Activated CD4-positive, alpha-beta T cell treated with anti-CD3 and anti-CD28 coated beads, Interleukin-2, amount 50 U/mL, for 48 hours (primary cell): ENCODE data around the gene OPCML.

ENCODE experiments used
- DNase-seq, 2 experiments: peaks; one replicate each; pipeline ENCODE4 v3.0.0-alpha.2; 2020

OPCML gene

DNA sequence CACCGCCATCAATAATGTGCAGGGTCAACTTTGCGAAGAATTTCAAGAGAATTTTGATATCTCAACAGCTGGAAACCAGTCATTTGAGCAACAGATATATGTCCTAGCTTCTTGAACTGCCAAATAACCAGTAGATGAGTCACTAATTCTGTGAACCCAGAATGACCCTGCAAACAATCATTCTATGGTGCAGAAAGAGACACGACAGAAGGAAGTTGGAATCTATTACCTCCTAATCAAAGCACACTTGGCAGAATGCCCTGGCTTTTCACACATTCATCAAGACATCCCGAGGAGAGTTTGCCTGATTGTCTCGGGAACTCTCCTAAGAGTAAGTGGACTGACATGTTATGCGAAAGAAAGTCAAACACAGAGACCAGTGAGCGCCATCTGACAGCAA, 621.1 kb downstream of the OPCML start:
- no peak for DNase-seq

DNA sequence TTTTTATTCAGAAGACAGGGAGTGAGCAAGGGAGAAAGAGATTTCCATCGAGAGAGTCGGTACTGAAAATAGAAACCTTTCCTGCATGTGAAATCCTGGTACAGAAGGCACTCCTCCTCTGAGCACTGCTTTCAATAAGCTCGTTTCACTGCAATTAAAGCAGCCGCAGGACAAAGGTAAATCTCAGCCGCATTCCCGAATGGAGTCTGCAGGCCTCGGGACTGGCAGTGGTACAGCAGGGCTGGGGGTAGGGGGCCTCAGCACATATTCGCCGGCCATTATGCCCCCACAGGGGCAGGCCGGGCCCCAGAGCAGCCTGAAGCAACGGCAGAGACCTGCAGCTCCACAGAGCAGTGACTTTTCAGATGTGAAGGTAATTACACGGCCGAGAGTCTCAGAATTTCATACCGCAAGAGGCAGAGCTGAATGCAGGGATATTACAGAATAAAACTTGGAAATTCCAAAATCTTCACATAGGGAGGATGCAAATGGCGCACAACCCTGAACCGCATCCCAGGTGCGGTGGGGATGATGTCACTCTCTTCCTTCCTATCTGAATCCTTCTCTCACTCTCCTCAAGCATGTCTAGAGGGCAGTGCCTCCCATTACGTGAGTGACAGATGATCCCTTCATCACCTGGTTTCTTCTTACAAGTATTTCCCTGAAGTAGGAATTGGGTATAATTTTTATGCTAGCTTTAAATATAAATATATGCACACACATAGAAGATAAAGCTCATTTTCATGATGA, 622.1 kb downstream of the OPCML start:
- DNase-seq: no peak

DNA sequence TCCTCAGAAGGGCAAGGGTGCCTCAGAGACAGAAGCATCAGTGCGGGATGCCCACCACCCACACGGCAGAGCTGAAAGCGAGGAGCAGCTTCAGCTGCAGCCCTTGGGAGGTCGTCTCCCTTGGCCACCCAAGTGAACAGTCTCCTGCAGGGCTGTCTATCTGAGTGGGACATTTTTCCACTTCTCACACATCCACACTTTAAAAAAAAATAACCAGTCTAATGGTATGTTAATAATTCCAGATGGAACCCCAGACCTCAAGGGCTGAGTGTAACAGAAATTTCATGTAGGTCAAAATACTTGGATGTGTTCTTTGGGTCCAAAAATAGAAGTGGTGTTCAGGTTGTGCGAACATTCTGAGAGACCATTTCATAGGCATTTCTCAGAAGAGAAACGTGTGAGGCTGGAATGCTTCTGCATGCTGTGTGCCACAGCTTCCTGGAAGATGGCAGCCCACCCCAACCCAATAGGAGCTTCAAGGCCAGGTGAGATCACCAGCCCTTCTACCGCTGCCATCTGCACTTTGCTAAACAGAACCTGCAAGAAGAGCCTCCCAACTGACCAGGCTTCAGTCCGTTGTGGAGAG, 623.2 kb downstream of the OPCML start:
- DNase-seq: no peak

DNA sequence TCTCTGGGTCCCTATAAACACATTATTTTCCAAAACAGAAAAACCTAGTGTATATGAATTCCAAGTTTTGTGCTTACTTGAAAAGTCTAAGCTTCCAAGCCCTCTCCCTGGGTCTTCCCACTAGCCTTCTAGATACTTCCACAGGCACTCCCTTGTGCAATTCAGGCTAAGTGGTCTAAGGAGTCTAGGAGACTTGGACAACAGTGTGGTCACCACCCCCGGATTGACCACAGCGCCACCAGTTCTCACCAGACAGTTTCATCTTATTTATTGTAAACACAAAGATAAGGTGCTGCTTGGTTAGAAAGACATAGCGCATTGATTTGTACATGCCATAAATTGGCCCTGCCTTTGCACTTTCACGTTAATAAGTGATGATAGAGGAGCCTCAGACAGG, 623.9 kb downstream of the OPCML start:
- no peak for DNase-seq

DNA sequence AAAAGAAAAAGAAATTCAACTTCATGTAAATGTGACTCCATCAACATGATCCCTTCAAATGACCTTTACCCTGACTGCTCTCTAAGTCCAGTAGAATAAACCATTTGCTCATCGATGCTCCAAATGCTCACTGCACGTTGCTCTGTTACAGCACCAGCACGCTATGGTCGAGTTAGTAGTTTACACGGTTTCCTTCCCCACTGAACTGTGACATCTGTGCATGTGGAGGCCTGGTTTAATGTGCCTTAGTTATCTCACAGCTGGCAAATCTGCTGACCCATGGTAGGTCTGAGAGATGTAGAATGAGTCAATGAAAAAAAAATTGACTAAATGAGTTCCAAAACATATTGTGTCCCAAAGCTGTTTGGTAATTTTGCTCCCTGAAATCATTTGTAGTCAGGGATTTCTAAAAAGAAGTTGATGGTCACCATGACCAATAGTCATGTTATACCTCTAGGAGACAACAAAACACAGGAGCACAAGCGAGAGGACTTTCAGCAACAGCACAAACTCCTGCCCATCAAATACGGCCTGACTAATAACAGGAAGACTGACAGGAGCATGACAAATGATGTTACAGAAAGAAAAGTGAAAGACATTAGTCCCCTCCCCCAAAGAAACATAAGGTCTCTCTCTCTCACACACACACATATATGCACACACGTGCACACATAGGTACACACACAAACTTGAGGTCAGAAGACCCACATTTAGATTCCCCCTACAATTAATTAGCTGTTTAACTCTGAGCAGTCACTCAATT, 624.5 kb downstream of the OPCML start:
- no peak for DNase-seq

DNA sequence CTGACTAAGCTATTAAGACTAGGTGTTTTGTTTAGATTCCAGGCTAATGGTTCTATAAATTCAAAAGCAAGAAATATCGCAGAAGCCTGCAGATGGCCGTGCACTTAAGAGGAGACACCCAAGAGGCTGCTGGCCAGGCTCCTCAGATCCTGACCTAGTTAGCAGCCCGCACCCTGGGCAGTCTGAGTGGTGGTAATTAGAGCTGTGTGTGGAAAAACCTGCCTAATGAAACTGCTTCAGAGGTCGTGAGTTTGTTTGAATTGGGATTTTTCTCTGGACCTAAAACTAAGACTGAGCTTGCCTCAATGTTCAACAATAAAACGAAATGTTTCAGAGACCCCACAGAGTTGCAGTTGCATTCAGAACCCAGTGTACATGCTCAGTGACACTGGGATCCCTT, 627.7 kb downstream of the OPCML start:
- no peak for DNase-seq

DNA sequence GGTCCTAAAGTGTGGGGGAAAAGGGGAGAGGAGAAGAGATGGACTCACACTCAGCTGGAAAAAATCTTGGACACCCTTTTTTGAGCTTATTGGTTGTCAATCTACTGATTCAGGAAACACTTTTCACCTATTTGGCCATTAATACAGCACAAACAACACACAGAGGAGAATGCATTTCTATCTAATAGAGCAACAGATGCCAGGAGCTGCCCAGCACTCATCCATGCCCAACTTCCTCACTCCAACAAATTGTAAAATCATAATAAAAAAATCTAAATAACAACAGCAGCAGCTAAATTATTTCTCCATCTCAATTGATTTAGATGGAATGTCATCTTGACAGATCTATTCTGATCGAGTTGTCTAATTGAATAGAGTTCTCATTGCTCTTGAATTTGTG, 628.2 kb downstream of the OPCML start:
- no peak for DNase-seq

DNA sequence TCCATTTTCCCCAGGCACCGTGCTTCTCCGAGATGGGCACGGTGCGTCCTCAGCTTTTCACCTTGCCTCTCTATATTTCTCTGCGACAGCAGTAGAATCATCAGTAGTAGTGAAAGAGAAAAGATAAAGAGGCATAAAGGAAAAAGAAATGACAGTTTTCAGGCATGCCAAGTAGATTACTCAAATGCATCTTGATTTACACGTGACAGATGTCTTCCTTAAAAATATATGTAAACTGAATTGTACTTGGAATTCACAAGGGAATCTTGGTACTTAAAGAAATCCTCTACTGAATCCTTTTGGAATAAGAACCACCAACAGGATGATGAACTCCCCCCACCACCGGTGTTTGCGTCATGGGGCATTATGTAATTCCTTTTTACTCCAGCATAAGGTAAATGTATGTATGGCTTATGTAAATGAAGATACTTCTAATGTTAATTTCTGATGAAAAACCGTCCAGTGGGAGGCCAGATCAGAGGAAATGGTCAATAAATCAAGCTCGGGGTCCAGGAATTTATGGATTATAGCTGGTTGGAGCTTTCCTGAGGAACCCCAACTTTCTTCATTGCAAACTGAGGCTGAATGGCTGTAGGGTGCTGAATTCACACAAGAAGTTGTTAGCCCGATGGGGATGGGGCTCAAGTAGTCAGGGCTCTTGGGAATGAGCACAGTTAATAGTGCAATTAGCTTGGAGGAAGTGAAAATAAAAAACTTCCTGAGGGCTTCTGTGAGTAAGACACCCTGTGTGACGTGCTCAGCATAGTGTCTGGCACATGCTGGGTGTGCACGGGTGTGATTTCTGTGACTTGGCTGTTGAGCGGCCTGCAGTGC, 630.4 kb downstream of the OPCML start:
- DNase-seq: no peak

DNA sequence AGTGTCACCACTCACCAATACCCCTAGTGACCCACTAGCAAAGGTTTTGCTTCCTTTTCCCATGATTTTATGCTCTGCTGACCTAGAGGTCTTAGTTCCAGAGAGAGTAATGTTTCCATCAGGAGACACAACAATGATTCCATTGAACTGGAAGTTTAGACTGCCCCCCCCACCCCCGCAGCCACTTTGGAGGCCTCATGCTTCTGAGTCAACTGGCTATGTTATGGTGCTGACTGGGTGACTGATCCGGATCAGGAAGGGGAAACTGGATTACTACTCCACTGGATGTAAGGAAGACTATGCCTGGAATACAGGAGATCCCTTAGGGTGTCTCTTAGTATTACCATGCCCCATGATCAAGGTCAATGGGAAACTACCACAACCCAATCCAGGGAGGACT, 633.6 kb downstream of the OPCML start:
- DNase-seq: no peak

DNA sequence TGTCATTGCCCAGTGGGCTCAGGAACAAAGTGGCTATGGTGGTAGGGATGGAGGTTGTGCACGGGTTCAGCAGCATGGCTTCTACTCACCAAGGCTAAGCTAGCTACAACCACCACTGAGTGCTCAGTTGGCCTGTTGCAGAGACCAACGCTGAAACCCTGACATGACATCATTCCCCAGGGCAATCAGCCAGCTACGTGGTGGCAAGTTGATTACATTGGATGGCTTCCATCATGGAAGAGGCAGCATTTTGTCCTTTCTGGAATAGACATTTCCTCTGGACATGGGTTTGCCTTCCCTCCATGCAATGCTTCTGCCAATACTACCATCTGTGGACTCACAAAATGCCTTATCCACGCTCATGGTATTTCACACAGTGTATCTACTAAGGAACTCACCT, 634.3 kb downstream of the OPCML start:
- DNase-seq: no peak

DNA sequence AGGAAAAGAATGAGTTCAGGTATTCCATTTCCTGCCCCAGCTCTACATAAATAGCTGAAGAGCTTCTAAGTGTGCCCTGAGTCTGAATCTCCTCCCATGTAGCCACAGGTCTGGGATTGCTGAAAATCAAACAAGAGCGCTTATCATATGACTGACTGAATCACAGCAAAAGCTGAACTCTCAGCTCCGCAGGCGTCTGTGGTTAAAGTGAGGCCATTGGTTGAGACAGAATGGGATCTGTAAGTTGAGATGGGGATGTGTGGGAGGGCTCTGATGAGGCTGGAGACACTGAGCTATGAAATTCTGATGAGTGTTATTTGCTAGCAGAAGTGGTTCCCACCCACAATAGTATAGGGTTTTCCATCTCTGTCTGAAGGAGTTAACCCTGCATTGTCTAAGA, 637.0 kb downstream of the OPCML start:
- no peak for DNase-seq

DNA sequence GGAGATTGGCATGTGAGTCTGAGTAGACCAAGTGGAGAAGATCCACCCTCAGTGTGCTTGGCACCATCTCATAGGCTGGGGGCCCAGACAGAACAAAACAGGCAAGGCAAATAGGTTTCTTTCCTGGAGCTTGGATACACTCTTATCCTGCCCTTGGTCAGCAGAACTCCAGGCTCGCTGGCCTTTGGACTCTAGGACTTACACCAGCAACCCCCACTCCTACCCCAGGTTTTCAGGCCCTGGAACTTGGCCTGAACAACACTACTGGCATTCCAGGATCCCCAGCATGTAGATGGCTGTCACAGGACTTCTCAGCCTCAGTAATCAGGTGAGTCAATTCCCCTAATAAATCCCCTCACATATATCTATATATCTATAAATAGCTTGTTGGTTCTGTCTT, 637.7 kb downstream of the OPCML start:
- DNase-seq: no peak

DNA sequence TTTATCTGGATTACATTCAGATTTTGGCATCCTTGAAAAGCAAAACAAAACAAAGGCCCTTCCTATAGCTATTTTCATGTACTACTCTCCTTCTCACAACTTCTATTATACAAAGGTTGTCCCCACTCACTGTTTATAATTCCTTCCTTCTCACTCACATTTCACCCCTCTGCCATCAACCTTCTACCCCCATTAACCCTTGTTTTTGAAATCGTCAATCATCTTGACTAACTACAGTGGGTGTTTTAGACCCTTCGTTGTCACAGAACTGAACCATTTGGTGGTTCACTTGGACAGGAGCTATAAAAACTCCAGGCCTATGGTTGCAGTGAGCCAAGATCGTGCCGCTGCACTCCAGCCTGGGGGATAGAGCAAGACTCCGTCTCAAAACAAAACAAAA, 639.4 kb downstream of the OPCML start:
- DNase-seq: no peak

DNA sequence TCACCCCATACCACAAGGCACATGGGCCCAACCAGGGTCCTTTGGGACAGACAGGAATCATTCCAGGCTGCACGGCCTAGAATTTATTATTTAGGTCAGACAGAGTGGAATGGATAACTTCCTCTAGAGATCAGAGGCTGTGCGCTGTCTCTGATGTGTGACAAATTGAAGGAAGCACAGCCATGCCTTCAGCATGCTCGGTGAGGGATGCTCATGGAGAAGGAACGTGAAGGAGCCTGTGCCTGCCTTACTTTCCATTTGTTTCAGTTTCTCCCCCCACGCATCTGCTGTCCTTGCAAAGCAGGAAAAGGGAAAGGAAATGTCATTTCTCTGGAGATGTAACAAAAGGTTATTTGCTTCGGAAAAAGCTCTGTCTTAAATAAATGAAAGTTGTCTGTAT, 644.1 kb downstream of the OPCML start:
- DNase-seq: no peak

DNA sequence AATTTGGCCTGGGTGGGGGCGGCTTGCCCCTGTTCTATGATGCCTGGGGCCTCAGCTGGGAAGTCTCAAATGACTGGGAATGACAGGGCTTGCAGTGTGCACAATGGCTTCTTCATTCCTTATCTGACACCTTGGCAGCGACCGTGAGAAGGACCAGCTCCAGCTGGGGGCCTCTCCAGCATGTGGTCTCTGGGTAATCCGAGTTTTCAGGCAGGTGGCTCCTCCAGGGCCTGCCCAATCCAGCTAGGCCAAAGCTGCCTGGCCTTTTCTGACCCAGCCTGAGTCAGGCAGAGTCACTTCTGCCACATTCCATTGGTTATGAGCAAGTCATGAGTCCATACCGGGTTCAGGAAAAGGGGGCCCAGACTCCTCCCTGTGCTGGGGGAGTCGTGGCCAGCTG, 646.0 kb downstream of the OPCML start:
- no peak for DNase-seq

DNA sequence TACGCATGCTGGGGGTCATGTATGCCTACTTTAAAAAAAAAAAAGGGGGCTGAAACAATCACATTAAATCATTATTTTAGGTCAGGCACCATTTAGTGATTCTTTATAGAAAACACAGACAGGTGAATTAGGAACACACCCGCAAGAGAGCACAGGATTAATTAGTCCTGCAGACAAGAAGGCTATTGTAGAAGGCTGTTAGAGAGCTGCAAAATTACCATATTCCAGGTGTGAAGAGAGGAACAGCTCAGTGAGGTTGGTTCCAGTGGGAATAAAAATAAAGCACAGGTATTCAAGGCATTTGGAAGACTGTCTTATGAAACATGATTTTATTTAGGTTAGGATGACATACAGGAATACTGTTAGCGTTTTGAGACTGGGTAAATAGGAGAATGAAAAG, 649.1 kb downstream of the OPCML start:
- DNase-seq: no peak

DNA sequence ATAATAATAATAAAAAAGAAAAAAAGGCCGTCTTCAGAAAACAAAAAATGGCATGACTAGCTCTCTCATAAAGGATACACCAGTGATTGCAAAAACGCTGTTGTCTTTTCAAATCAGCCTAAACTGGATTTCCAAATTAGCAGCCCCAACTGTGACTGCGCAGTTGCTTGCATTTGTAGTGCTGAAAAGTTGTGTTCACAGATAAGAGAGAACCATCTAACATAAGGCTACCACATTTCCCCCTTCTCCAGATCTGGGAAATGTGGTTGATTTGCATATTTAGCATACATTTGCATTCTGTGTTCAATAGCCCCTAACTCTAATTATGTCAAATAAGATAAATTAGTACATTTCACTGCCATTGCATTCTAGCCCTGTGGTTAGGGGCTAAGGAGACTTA, 650.7 kb downstream of the OPCML start:
- DNase-seq: no peak

DNA sequence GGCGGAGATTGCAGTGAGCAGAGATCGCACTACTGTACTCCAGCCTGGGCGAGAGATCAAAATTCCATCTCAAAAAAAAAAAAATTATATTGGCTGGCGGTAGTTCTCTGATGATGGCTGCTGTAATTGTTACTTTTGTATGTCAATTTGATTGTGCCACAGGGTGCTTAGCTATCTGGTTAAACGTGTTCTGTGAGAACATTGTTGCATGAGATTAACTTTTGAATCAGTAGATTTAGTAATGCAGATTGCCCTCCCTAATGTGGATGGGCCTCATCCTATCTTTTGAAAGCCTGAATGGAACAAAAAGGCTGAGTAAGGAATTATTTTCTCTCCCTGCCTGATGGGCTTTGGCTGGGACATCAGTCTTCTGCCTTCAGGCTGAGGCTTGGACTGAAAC, 654.2 kb downstream of the OPCML start:
- no peak for DNase-seq

DNA sequence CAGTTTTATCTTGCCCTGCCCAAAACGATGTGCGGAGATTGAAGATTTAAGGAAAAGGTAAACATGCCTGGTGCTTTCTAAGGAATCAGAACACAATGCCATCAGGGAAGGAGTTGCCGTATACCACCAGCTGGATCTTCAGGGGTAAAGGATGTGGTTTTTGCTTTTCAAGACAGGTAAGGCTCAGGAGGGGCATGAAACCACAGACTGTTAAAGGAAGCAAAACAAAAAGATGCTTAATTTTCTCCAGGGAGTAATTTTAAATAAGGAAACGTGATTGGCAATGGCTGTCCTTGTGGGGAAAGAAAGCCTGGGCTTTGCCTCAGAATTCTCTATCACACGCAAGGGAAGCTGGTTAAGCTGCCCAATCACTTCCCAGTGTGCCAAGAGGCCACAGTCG, 655.6 kb downstream of the OPCML start:
- no peak for DNase-seq

DNA sequence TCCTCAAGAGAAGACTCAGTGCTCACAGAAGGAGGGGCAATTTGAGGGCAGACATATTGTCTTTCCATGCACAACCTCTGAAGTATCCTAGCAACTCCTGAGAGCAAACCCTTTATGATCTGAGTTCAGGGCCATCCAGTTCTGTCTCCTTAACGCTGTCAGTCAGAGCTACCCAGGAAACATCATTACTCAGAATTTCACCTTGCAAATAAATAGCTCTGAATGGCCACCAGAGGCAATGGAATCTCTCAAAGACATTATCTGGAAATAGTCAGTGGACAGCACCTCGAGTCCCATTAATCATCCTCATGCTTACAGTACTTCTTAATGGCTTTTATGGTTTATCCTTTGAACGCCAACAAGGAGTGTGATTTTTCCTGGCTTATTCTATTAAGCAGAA, 656.1 kb downstream of the OPCML start:
- DNase-seq: no peak

DNA sequence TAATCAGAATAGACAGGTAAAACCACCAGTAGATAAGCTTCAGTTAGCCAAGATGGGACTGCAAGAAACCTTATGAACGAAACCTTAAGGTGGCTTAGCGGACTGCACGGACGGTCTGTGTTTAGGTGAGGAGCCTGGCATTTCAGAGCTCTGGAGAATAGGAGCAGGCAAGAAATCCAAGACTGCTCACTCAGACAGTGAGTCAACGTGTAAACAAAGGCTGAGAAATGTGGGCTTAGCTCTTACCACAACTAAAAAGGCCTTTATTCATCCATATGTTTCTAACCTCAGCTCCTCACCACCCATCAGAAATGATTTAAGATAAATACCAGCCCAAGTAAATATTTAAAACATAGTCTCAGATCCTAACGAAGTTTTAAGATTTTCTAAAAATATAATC, 657.7 kb downstream of the OPCML start:
- no peak for DNase-seq

DNA sequence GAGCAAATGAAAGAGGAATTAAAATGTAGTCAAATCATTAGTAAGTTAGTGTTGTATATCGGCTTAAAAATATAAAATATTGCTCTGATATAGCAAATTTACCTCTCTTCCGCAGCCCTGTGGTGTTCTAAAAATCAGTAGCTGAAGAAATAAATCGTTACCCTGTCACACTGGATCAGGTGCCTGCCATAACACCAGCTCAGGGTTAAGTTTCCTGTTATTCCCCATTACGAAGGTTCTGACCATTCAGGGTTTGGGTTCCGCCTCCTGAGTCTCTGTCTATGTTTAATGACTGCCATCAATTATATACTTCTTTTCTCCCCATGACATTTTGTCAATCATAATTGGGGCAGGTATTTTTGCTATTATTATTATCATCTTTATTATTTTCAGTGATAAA, 658.5 kb downstream of the OPCML start:
- no peak for DNase-seq

DNA sequence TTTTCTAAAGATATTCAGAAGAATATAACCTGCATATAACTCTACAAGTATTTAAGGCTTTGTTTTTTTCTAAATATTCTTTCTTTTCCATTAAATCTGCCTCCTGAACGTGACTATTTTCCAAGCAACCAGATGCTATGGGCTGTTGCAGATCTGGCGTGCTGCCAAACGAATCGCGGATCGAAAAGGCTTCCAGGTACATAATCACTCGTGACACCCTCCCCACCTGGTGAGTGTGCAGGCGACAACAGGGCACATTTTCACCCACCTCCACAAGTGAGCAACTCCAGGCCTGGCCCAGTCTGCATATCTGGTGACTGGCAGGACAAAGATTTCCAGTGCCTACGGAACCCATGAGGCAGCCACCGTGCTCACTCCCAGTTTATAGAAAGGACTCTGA, 660.1 kb downstream of the OPCML start:
- DNase-seq: no peak
